ENCODE results near the gene RNF7. TPM values are rescaled to one million over a fixed set of nuclear protein-coding genes. Genes with fewer than 3 reads are reported as not detected.
A peak's percentile ranks its signal among the peaks of the same experiment; 100 is the strongest.

Gene RNF7
- total and polyA plus RNA-seq, 9 of the 15 experiments (the other 6 are each of a cell fraction or from before 2014, with no cell fraction given), result 38.8 to 133 (median 80.5) TPM

- TF ChIP-seq IRF9 (tag; IDR thresholded peaks at IDR 0.05) (no peak), ZNF699 (CRISPR knock-in tag; IDR thresholded peaks at IDR 0.05; ENCODE audit: insufficient replicate concordance) (no peak), CXXC5 (CRISPR knock-in tag; IDR thresholded peaks at IDR 0.05) (peak; percentile 13; the same call in 1 of the 2 replicates), COPS2 (conservative IDR thresholded peaks at IDR 0.05) (no peak), ARNT (IDR thresholded peaks at IDR 0.05) (no peak), MED1 (CRISPR knock-in tag; IDR thresholded peaks at IDR 0.05; ENCODE audit: borderline replicate concordance) (no peak)
- TF ChIP-seq, protein P1, sequence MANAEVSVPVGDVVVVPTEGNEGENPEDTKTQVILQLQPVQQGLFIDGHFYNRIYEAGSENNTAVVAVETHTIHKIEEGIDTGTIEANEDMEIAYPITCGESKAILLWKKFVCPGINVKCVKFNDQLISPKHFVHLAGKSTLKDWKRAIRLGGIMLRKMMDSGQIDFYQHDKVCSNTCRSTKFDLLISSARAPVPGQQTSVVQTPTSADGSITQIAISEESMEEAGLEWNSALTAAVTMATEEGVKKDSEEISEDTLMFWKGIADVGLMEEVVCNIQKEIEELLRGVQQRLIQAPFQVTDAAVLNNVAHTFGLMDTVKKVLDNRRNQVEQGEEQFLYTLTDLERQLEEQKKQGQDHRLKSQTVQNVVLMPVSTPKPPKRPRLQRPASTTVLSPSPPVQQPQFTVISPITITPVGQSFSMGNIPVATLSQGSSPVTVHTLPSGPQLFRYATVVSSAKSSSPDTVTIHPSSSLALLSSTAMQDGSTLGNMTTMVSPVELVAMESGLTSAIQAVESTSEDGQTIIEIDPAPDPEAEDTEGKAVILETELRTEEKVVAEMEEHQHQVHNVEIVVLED (CRISPR knock-in tag; IDR thresholded peaks at IDR 0.05), result no peak
- TF ChIP-seq, protein P2, sequence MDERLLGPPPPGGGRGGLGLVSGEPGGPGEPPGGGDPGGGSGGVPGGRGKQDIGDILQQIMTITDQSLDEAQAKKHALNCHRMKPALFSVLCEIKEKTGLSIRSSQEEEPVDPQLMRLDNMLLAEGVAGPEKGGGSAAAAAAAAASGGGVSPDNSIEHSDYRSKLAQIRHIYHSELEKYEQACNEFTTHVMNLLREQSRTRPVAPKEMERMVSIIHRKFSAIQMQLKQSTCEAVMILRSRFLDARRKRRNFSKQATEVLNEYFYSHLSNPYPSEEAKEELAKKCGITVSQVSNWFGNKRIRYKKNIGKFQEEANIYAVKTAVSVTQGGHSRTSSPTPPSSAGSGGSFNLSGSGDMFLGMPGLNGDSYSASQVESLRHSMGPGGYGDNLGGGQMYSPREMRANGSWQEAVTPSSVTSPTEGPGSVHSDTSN (CRISPR knock-in tag; IDR thresholded peaks at IDR 0.05; ENCODE audit: low read depth), result no peak
- TF ChIP-seq, protein P2 (tag; conservative IDR thresholded peaks at IDR 0.05; ENCODE audit: low read depth), result 0 out of 2 replicates have a peak, but pooled peaks have one; percentile 24
Measured at GRCh38 chr3:141769221-141769894, 31.3 kb downstream of the RNF7 start (continued).

All from K562 (cell line).